GM12801 (cell line): ENCODE results near the gene POU3F3.

Experiments used
- CTCF ChIP-seq: IDR thresholded peaks from one replicate; pipeline ENCODE4 v1.5.1; 2011; ENCODE audit warnings: control low read depth; ENCODE audit not compliant: insufficient read length; ENCODE audit errors: extremely low read depth

Gene POU3F3

GRCh38 chr2:104855221-104856085 lies 1.5 kb downstream of the POU3F3 start:
- TF ChIP-seq CTCF: no peak

GRCh38 chr2:104856086-104856972 lies 2.4 kb downstream of the POU3F3 start:
- TF ChIP-seq CTCF: no peak

- no peak for TF ChIP-seq CTCF
These were observed 3.0 kb downstream of the POU3F3 start for GRCh38 chr2:104856973-104857261.

- TF ChIP-seq CTCF: no peak
These were observed 3.5 kb downstream of the POU3F3 start for GRCh38 chr2:104857262-104858005.

- no peak for TF ChIP-seq CTCF
These were observed 4.4 kb downstream of the POU3F3 start for GRCh38 chr2:104858006-104858978.

- TF ChIP-seq CTCF: no peak
These were observed 5.4 kb downstream of the POU3F3 start for GRCh38 chr2:104859291-104859765.
